Thoracic aorta (tissue), 2 donors: Measurements from ENCODE around the gene LIME1. TPM values are rescaled to one million over a fixed set of nuclear protein-coding genes. Genes with fewer than 3 reads are reported as not detected.
"Not testable (repeated sequence)": the region's sequence is repeated elsewhere in the genome, so short reads cannot be mapped to it uniquely, and the experiment has no call there.

Experiments
- ATAC-seq: fragments of 150-250 bp; one replicate; pipeline ENCODE4 v1.8.0; 2017; ENCODE audit warnings: low read depth; ENCODE audit not compliant: insufficient number of reproducible peaks, low FRiP score
- DNase-seq: peaks from one replicate; pipeline ENCODE4 v3.0.0-alpha.2; 2020; ENCODE audit warnings: low spot score
- H3K27ac ChIP-seq, 2 donors: fragments of 200-600 bp; sonication (generic); 1 replicate in 1 of 2; 2 replicates in 1 of 2; pipeline ENCODE4 v1.5.1; 2016; ENCODE audit warnings: mild to moderate bottlenecking in 2 of 2, moderate library complexity in 2 of 2
- H3K27me3 ChIP-seq: fragments of 200-600 bp; sonication (generic); replicated peaks from 2 replicates; pipeline ENCODE4 v1.6.0; 2016; ENCODE audit warnings: mild to moderate bottlenecking; ENCODE audit not compliant: insufficient read depth
- H3K36me3 ChIP-seq: fragments of 200-600 bp; sonication (generic); one replicate; pipeline ENCODE4 v1.5.1; 2016
- H3K4me1 ChIP-seq, 2 donors: fragments of 200-600 bp; sonication (generic); 1 replicate in 1 of 2; 2 replicates in 1 of 2; pipeline versions ENCODE4 v1.5.1 to v1.6.0; 2016; ENCODE audit warnings: low read depth in 2 of 2, mild to moderate bottlenecking in 1 of 2; ENCODE audit not compliant: control insufficient read depth in 1 of 2
- H3K4me3 ChIP-seq: fragments of 200-600 bp; sonication (generic); 2 replicates; pipeline ENCODE4 v1.5.1; 2016; ENCODE audit warnings: mild to moderate bottlenecking
- H3K9me3 ChIP-seq: fragments of 200-600 bp; sonication (generic); 2 replicates; pipeline ENCODE4 v1.5.1; 2016
- CTCF ChIP-seq: fragments of 200-600 bp; sonication (generic); IDR thresholded peaks from one replicate; pipeline ENCODE4 v1.5.1; 2019; ENCODE audit warnings: antibody characterized with exemption
- total RNA-seq, 2 donors: library from RNA; depleted of rRNA; stranded (reverse); fragments of >200 nt; gene quantifications; one replicate each; pipeline versions ENCODE4 v1.1.0 to v1.2.3, GENCODE V29; 2016

Gene LIME1
- total RNA-seq, 2 donors from 2014 or later = 15.6 to 26.5 TPM

- ATAC-seq (no peak), DNase-seq (no peak)
- Histone ChIP-seq H3K27me3 (no peaks in the 10 kb centered on the region), H3K4me1 (peaks cover 19 to 24% of the 10 kb centered on the region in 2 donors), H3K4me3 (no peak overlapping the region), H3K36me3 (peaks cover 26% of the 10 kb centered on the region), H3K27ac (no peak overlapping the region), H3K9me3 (peaks cover 9% of the 10 kb centered on the region)
- TF ChIP-seq CTCF = no peak
Observed at GRCh38 chr20:63711085-63711645, 25.3 kb upstream of the LIME1 start.

GRCh38 chr20:63712191-63712590 lies 24.3 kb upstream of the LIME1 start:
- peaks cover 26% of the 10 kb centered on the region for H3K36me3 ChIP-seq
- no peak for ATAC-seq
- TF ChIP-seq CTCF = no peak
- no peak overlapping the region for H3K27ac ChIP-seq
- no peak overlapping the region for H3K4me3 ChIP-seq
- no peak for DNase-seq
- H3K4me1 ChIP-seq = peaks cover 12 to 14% of the 10 kb centered on the region in 2 donors
- no peaks in the 10 kb centered on the region for H3K27me3 ChIP-seq
- H3K9me3 ChIP-seq = peaks cover 9% of the 10 kb centered on the region

- DNase-seq = no peak
- ATAC-seq = no peak
- TF ChIP-seq CTCF = no peak
- no peaks in the 10 kb centered on the region for H3K4me1 ChIP-seq
- H3K27me3 ChIP-seq = no peaks in the 10 kb centered on the region
- no peak overlapping the region for H3K27ac ChIP-seq
- peaks cover 16% of the 10 kb centered on the region for H3K9me3 ChIP-seq
- H3K36me3 ChIP-seq = peaks cover 41% of the 10 kb centered on the region
- no peak overlapping the region for H3K4me3 ChIP-seq
Observed at GRCh38 chr20:63714858-63715257, 21.6 kb upstream of the LIME1 start.

- Histone ChIP-seq H3K9me3 (peaks cover 16% of the 10 kb centered on the region), H3K4me3 (no peak overlapping the region), H3K36me3 (peaks cover 33% of the 10 kb centered on the region), H3K4me1 (no peaks in the 10 kb centered on the region), H3K27me3 (no peaks in the 10 kb centered on the region), H3K27ac (no peak overlapping the region)
- DNase-seq (no peak), ATAC-seq (no peak)
- TF ChIP-seq CTCF = no peak
Observed at GRCh38 chr20:63718996-63719395, 17.5 kb upstream of the LIME1 start.

- not testable (repeated sequence) for H3K27me3 ChIP-seq, ATAC-seq, DNase-seq, H3K4me3 ChIP-seq, H3K27ac ChIP-seq, H3K4me1 ChIP-seq
- Histone ChIP-seq H3K9me3 (peaks cover 22% of the 10 kb centered on the region), H3K36me3 (peaks cover 16% of the 10 kb centered on the region)
Observed at GRCh38 chr20:63722967-63723622, 13.4 kb upstream of the LIME1 start.

- H3K4me1 ChIP-seq, DNase-seq, H3K9me3 ChIP-seq, H3K27ac ChIP-seq, H3K27me3 ChIP-seq, ATAC-seq, H3K4me3 ChIP-seq: not testable (repeated sequence)
- H3K36me3 ChIP-seq = peaks cover 20% of the 10 kb centered on the region
Observed at GRCh38 chr20:63730189-63730733, 6.2 kb upstream of the LIME1 start.
